ENCODE measurements around the gene KPTN. TPM values are rescaled to one million over a fixed set of nuclear protein-coding genes. Genes with fewer than 3 reads are reported as not detected.

Gene KPTN
- total RNA-seq, 1 experiment from 2014 or later = 3.3 TPM

- no peak for DNase-seq (ENCODE audit: low read depth)
Measured at GRCh38 chr19:47435883-47436417, 48.1 kb downstream of the KPTN start.

GRCh38 chr19:47435196-47435595 lies 48.8 kb downstream of the KPTN start:
- no peak for DNase-seq (ENCODE audit: low read depth)

- DNase-seq (ENCODE audit: low read depth) = no peak
Measured at GRCh38 chr19:47434088-47434487, 49.9 kb downstream of the KPTN start.

GRCh38 chr19:47433121-47433520 lies 50.9 kb downstream of the KPTN start:
- no peak for DNase-seq (ENCODE audit: low read depth)

- no peak for DNase-seq (ENCODE audit: low read depth)
Measured at GRCh38 chr19:47432499-47432898, 51.5 kb downstream of the KPTN start.

- DNase-seq (ENCODE audit: low read depth) = no peak
Measured at GRCh38 chr19:47432091-47432490, 51.9 kb downstream of the KPTN start.

- DNase-seq (ENCODE audit: low read depth) = no peak
Measured at GRCh38 chr19:47430041-47430802, 53.8 kb downstream of the KPTN start.

GRCh38 chr19:47429140-47429793 lies 54.8 kb downstream of the KPTN start:
- DNase-seq (ENCODE audit: low read depth) = no peak

GRCh38 chr19:47428177-47428894 lies 55.7 kb downstream of the KPTN start:
- DNase-seq (ENCODE audit: low read depth) = peak; percentile 99

GRCh38 chr19:47427241-47428176 lies 56.5 kb downstream of the KPTN start:
- DNase-seq (ENCODE audit: low read depth) = peak; percentile 81

Other genes starting within 250 kb of the KPTN start
- gene CCDC9, start 227.7 kb downstream of the KPTN start, total RNA-seq (2014; rRNA removed; shearing (Covaris generic)) = 8.0 and 8.6 TPM in 2 replicates
- gene INAFM1, start 209.3 kb downstream of the KPTN start, total RNA-seq (2014; rRNA removed; shearing (Covaris generic)) = 3.5 and 6.0 TPM in 2 replicates
- gene C5AR1, start 174.4 kb downstream of the KPTN start, total RNA-seq (2014; rRNA removed; shearing (Covaris generic)) = not detected in 2 replicates
- gene C5AR2, start 152.0 kb downstream of the KPTN start, total RNA-seq (2014; rRNA removed; shearing (Covaris generic)) = 0.17 TPM in 1 of 2 replicates, not detected in the other
- gene DHX34, start 134.9 kb downstream of the KPTN start, total RNA-seq (2014; rRNA removed; shearing (Covaris generic)) = 29.7 and 30.5 TPM in 2 replicates
- 0.63 and 2.9 TPM in 2 replicates for gene MEIS3, start 64.7 kb downstream of the KPTN start, total RNA-seq (2014; rRNA removed; shearing (Covaris generic))
- 0.40 TPM in 1 of 2 replicates, not detected in the other for gene SLC8A2, start 12.3 kb downstream of the KPTN start, total RNA-seq (2014; rRNA removed; shearing (Covaris generic))
- 87.0 and 101 TPM in 2 replicates for gene NAPA, start 30.8 kb upstream of the KPTN start, total RNA-seq (2014; rRNA removed; shearing (Covaris generic))
- gene ZNF541, start 88.9 kb upstream of the KPTN start, total RNA-seq (2014; rRNA removed; shearing (Covaris generic)) = not detected in 2 replicates
- 0.89 and 8.5 TPM in 2 replicates for gene BICRA, start 124.9 kb upstream of the KPTN start, total RNA-seq (2014; rRNA removed; shearing (Covaris generic))
- 7.4 and 9.7 TPM in 2 replicates for gene EHD2, start 229.2 kb upstream of the KPTN start, total RNA-seq (2014; rRNA removed; shearing (Covaris generic))